A549 (cell line): ENCODE results near the gene SLC6A19. TPM values are rescaled to one million over a fixed set of nuclear protein-coding genes. Genes with fewer than 3 reads are reported as not detected.

Experiments used
- ATAC-seq, 2 experiments: fragments of 200-7000 bp in 1 of 2; fragments of >200 bp in 1 of 2; cut with Nextera tagmentation in 1 of 2; cut with Tn5 transposase in 1 of 2; 3 replicates each; pipeline versions ENCODE4 v1.8.0 to v1.9.1; 2018 to 2020; ENCODE audit warnings: mild to moderate bottlenecking in 1 of 2, moderate library complexity in 1 of 2
- CTCF ChIA-PET: fragments of 300-600 bp; sonication (Branson Sonifier 250); formaldehyde crosslinking; extraction: SDS; loops from one replicate; lab custom pipeline; 2021; ENCODE audit warnings: antibody characterized with exemption, inconsistent platforms; lab: Yijun Ruan, JAX
- POLR2A ChIA-PET: fragments of 350-600 bp; formaldehyde crosslinking; extraction: SDS; loops from one replicate; lab custom pipeline; 2021; ENCODE audit warnings: antibody characterized with exemption, inconsistent platforms; lab: Yijun Ruan, JAX
- DNase-seq, 2 experiments: peaks; one replicate each; pipeline versions ENCODE4 v3.0.0 to v3.0.0-alpha.2; 2011 to 2016; ENCODE audit warnings: low read depth in 1 of 2, low spot score in 1 of 2
- FAIRE-seq: peaks from 2 replicates; lab custom pipeline; 2011; peaks lifted over from hg19 to GRCh38; lab: Jason Lieb, UNC
- H3K27ac ChIP-seq, 2 experiments: fragments of >200 bp; sonication (Bioruptor Twin); formaldehyde crosslinking; 3 replicates each; pipeline ENCODE4 v1.5.1; 2016 to 2017
- H3K4me1 ChIP-seq: fragments of >200 bp; sonication (Bioruptor Twin); formaldehyde crosslinking; 3 replicates; pipeline ENCODE4 v1.6.1; 2016
- H3K4me2 ChIP-seq: fragments of >200 bp; sonication (Bioruptor Twin); formaldehyde crosslinking; 3 replicates; pipeline ENCODE4 v1.6.1; 2016
- H3K4me3 ChIP-seq: fragments of >200 bp; sonication (Bioruptor Twin); formaldehyde crosslinking; 3 replicates; pipeline ENCODE4 v1.5.1; 2016
- H3K9me3 ChIP-seq: fragments of >200 bp; sonication (Bioruptor Twin); formaldehyde crosslinking; 3 replicates; pipeline ENCODE4 v1.6.1; 2016
- BCL3 ChIP-seq: fragments of >200 bp; sonication (Bioruptor Twin); formaldehyde crosslinking; IDR thresholded peaks from 3 replicates; pipeline ENCODE4 v1.6.1; 2016
- CTCF ChIP-seq: fragments of >200 bp; sonication (Bioruptor Twin); formaldehyde crosslinking; IDR thresholded peaks from 3 replicates; pipeline ENCODE4 v1.5.1; 2016
- EHF ChIP-seq: fragments of 250-450 bp; sonication (Bioruptor Pico); IDR thresholded peaks from 2 replicates; pipeline ENCODE4 v1.5.0; 2020; ENCODE audit warnings: mild to moderate bottlenecking
- EP300 ChIP-seq, 2 experiments: fragments of >200 bp; sonication (Bioruptor Twin); formaldehyde crosslinking; IDR thresholded peaks; 2 replicates in 1 of 2; 3 replicates in 1 of 2; pipeline ENCODE4 v1.6.1; 2016 to 2017
- FOSL2 ChIP-seq, 2 experiments: fragments of 450-650 bp in 1 of 2; fragments of >200 bp in 1 of 2; sonication (Bioruptor Twin) in 1 of 2; formaldehyde crosslinking; IDR thresholded peaks; 2 replicates each; pipeline versions ENCODE4 v1.5.0 to v1.6.1; 2016 to 2020; ENCODE audit warnings: mild to moderate bottlenecking in 1 of 2, moderate library complexity in 1 of 2
- FOXS1 ChIP-seq: fragments of 250-450 bp; sonication (Bioruptor Pico); IDR thresholded peaks from 2 replicates; pipeline ENCODE4 v1.5.0; 2020; ENCODE audit warnings: mild to moderate bottlenecking, moderate library complexity
- GATA3 ChIP-seq: IDR thresholded peaks from 2 replicates; pipeline ENCODE4 v1.6.1; 2012; ENCODE audit warnings: borderline replicate concordance
- HES2 ChIP-seq: fragments of >200 bp; sonication (Bioruptor Twin); formaldehyde crosslinking; IDR thresholded peaks from 2 replicates; pipeline ENCODE4 v1.6.1; 2016
- HOXB13 ChIP-seq: fragments of 250-450 bp; sonication (Bioruptor Pico); IDR thresholded peaks from 2 replicates; pipeline ENCODE4 v1.5.0; 2020; ENCODE audit warnings: low read depth, mild to moderate bottlenecking, moderate library complexity
- JUN ChIP-seq, 2 experiments: fragments of >200 bp; sonication (Bioruptor Twin); formaldehyde crosslinking; IDR thresholded peaks; 2 replicates in 1 of 2; 3 replicates in 1 of 2; pipeline ENCODE4 v1.6.1; 2016 to 2017
- KDM1A ChIP-seq: fragments of 200-600 bp; sonication (generic); IDR thresholded peaks from 2 replicates; pipeline ENCODE4 v1.6.1; 2016; ENCODE audit warnings: low read depth, mild to moderate bottlenecking
- KDM5A ChIP-seq: fragments of 200-600 bp; sonication (generic); IDR thresholded peaks from 2 replicates; pipeline ENCODE4 v1.6.1; 2016; ENCODE audit warnings: antibody characterized with exemption, mild to moderate bottlenecking
- MAFK ChIP-seq: fragments of 450-650 bp; IDR thresholded peaks from 2 replicates; pipeline ENCODE4 v1.6.1; 2014; ENCODE audit not compliant: partially characterized antibody
- NPAS2 ChIP-seq: fragments of 250-450 bp; sonication (Bioruptor Pico); IDR thresholded peaks from 2 replicates; pipeline ENCODE4 v1.8.0; 2022; ENCODE audit warnings: mild to moderate bottlenecking, moderate library complexity, borderline replicate concordance
- NR3C1 ChIP-seq: fragments of >200 bp; sonication (Bioruptor Twin); formaldehyde crosslinking; IDR thresholded peaks from 3 replicates; pipeline ENCODE4 v1.6.1; 2017
- RAD21 ChIP-seq, 2 experiments: fragments of >200 bp in 1 of 2; sonication (Bioruptor Twin) in 1 of 2; formaldehyde crosslinking in 1 of 2; IDR thresholded peaks in 1 of 2; conservative IDR thresholded peaks in 1 of 2; 2 replicates in 1 of 2; 3 replicates in 1 of 2; pipeline ENCODE4 v1.6.1; 2012 to 2018; ENCODE audit warnings: inconsistent platforms in 1 of 2
- REST ChIP-seq: fragments of 200-600 bp; sonication (generic); IDR thresholded peaks from 2 replicates; pipeline ENCODE4 v1.6.1; 2016; ENCODE audit warnings: antibody characterized with exemption, mild to moderate bottlenecking, moderate library complexity
- RNF2 ChIP-seq: fragments of 200-600 bp; sonication (generic); IDR thresholded peaks from 2 replicates; pipeline ENCODE4 v1.6.1; 2016; ENCODE audit warnings: low read depth, mild to moderate bottlenecking, antibody characterized with exemption, moderate library complexity, borderline replicate concordance
- SREBF2 ChIP-seq: fragments of 450-650 bp; IDR thresholded peaks from 2 replicates; pipeline ENCODE4 v1.6.1; 2014; ENCODE audit warnings: mild to moderate bottlenecking, moderate library complexity
- ZSCAN20 ChIP-seq: fragments of 250-450 bp; sonication (Bioruptor Pico); IDR thresholded peaks from 2 replicates; pipeline ENCODE4 v1.8.0; 2022; ENCODE audit warnings: mild to moderate bottlenecking, moderate library complexity
- WGBS: methylation state at CpG from one replicate; pipeline ENCODE4 v1.1.6; 2017; ENCODE audit errors: missing lambda C conversion rate; 5-methylcytosine and 5-hydroxymethylcytosine counted together
- polyA plus RNA-seq, 4 experiments: library from polyadenylated mRNA; depleted of rRNA in 3 of 4; stranded (reverse); fragments of >200 nt; fragmentation: RNase III in 1 of 4; extraction: RNeasy Plus Mini Kit Qiagen cat#74134 plus additional on column Dnase treatment in 1 of 4; gene quantifications; 2 replicates in 3 of 4; 3 replicates in 1 of 4; pipeline ENCODE4 v1.2.3, GENCODE V29; 2011 to 2017

Gene SLC6A19
- polyA plus RNA-seq, 2 of the 4 experiments (the other 2 are of a cell fraction) = 0.01 TPM; not detected in 1

GRCh38 chr5:1259806-1260480 is 58.5 kb downstream of the SLC6A19 start:
- ATAC-seq (no peak), FAIRE-seq (no peak), DNase-seq (no peak)
- no peak overlapping the region for H3K4me2 ChIP-seq
- 92% methylated on average over 23 of the region's 23 CpGs for WGBS
- no peak overlapping the region for H3K27ac ChIP-seq
- no peak overlapping the region for H3K4me3 ChIP-seq
- POLR2A ChIA-PET = no interaction called here
- TF ChIP-seq EP300 (IDR thresholded peaks at IDR 0.05) (no peak), ZSCAN20 (no peak), RAD21 (conservative IDR thresholded peaks at IDR 0.05 in 1 of 2, IDR thresholded peaks at IDR 0.05 in 1 of 2) (no peak), HOXB13 (CRISPR knock-in tag) (no peak), MAFK (no peak), FOXS1 (CRISPR knock-in tag) (no peak), REST (no peak), FOSL2 (IDR thresholded peaks at IDR 0.05) (no peak), FOSL2 (CRISPR knock-in tag; IDR thresholded peaks at IDR 0.05) (no peak)
- no peaks in the 10 kb centered on the region for H3K4me1 ChIP-seq
- no peaks in the 10 kb centered on the region for H3K9me3 ChIP-seq
- CTCF ChIA-PET = no interaction called here

GRCh38 chr5:1261643-1262042 is 60.2 kb downstream of the SLC6A19 start:
- WGBS = 86% methylated on average over 10 of the region's 10 CpGs
- Histone ChIP-seq H3K27ac (no peak overlapping the region), H3K9me3 (no peaks in the 10 kb centered on the region), H3K4me1 (no peaks in the 10 kb centered on the region), H3K4me3 (no peak overlapping the region), H3K4me2 (no peak overlapping the region)
- CTCF ChIA-PET = interaction anchor here (1.0 kb wide), 1 partner anchor 87 kb away, joined by 5 read pairs; no protein-coding TSS in a partner anchor
- POLR2A ChIA-PET = no interaction called here
- no peak for TF ChIP-seq JUN (IDR thresholded peaks at IDR 0.05)
- no peak for TF ChIP-seq NR3C1
- no peak for TF ChIP-seq HES2
- TF ChIP-seq SREBF2 = no peak
- TF ChIP-seq EHF (CRISPR knock-in tag) = no peak
- TF ChIP-seq RNF2 = no peak
- TF ChIP-seq BCL3 = no peak
- TF ChIP-seq KDM5A = no peak
- TF ChIP-seq KDM1A = no peak
- TF ChIP-seq NPAS2 = no peak
- no peak for TF ChIP-seq FOXS1 (CRISPR knock-in tag)
- TF ChIP-seq GATA3 = no peak
- TF ChIP-seq CTCF = no peak
- no peak for ATAC-seq
- no peak for FAIRE-seq
- no peak for DNase-seq
